ENCODE results near the gene JUN.

- TF ChIP-seq POLR2A (IDR thresholded peaks at IDR 0.05): no peak
- TF ChIP-seq CTCF (IDR thresholded peaks at IDR 0.05): no peak
These were observed 18.4 kb downstream of the JUN start for GRCh38 chr1:58765441-58765840.
